Gastrocnemius medialis (tissue), 4 donors: ENCODE data around the gene FKBP5. TPM values are rescaled to one million over a fixed set of nuclear protein-coding genes. Genes with fewer than 3 reads are reported as not detected.
A peak's percentile ranks its signal among the peaks of the same experiment; 100 is the strongest.

Experiments
- ATAC-seq, 2 donors: fragments of 150-250 bp; one replicate each; pipeline ENCODE4 v1.9.1; 2016
- DNase-seq, 2 donors: peaks; one replicate each; pipeline ENCODE4 v3.0.0-alpha.2; 2019
- H3K27ac ChIP-seq, 4 donors: fragments of 200-600 bp; sonication (generic); 1 replicate in 1 of 4; 2 replicates in 3 of 4; pipeline ENCODE4 v1.5.1; 2016 to 2018; ENCODE audit warnings: mild to moderate bottlenecking in 2 of 4, moderate library complexity in 1 of 4
- H3K27me3 ChIP-seq, 3 donors: fragments of 200-600 bp; sonication (generic) in 2 of 3; 1 replicate in 1 of 3; 2 replicates in 2 of 3; pipeline versions ENCODE4 v1.5.1 to v1.6.0; 2016 to 2019; ENCODE audit warnings: mild to moderate bottlenecking in 1 of 3, moderate library complexity in 1 of 3
- H3K36me3 ChIP-seq, 2 donors: fragments of 200-600 bp; sonication (generic) in 1 of 2; one replicate each; pipeline ENCODE4 v1.5.1; 2017 to 2018
- H3K4me1 ChIP-seq, 2 donors: fragments of 200-600 bp; sonication (generic) in 1 of 2; one replicate each; pipeline ENCODE4 v1.5.1; 2016 to 2017; ENCODE audit warnings: mild to moderate bottlenecking in 2 of 2
- H3K4me3 ChIP-seq, 4 donors: fragments of 200-600 bp; sonication (generic) in 3 of 4; 1 replicate in 1 of 4; 2 replicates in 3 of 4; pipeline ENCODE4 v1.5.1; 2016 to 2019; ENCODE audit warnings: mild to moderate bottlenecking in 2 of 4
- H3K9me3 ChIP-seq, 3 donors: fragments of 200-600 bp; sonication (generic) in 2 of 3; 1 replicate in 1 of 3; 2 replicates in 2 of 3; pipeline ENCODE4 v1.5.1; 2016 to 2019
- CTCF ChIP-seq, 5 experiments: fragments of 450-650 bp in 3 of 5; fragments of 200-600 bp in 2 of 5; sonication (generic) in 2 of 5; IDR thresholded peaks in 4 of 5; conservative IDR thresholded peaks in 1 of 5; 1 replicate in 4 of 5; 2 replicates in 1 of 5; pipeline ENCODE4 v1.5.1; 2016 to 2019; ENCODE audit warnings: antibody characterized with exemption in 5 of 5, mild to moderate bottlenecking in 3 of 5, moderate library complexity in 3 of 5
- POLR2A ChIP-seq, 2 donors: fragments of 450-650 bp; IDR thresholded peaks; one replicate each; pipeline ENCODE4 v1.6.1; 2017; ENCODE audit warnings: antibody characterized with exemption in 2 of 2, mild to moderate bottlenecking in 2 of 2, moderate library complexity in 2 of 2
- in situ Hi-C, 4 donors: fragments of 200-750 bp; cut with MboI; loops; one replicate each; pipeline versions ENCODE4 v1.15.0 to v1.8.0; 2017; ENCODE audit warnings: low sequenced_read_pairs in 4 of 4
- intact Hi-C: fragments of 100-400 bp; cut with DNase I; formaldehyde crosslinking; loops from one replicate; pipeline ENCODE4 v1.15.1; 2023; ENCODE audit warnings: low total_unique reads
- total RNA-seq, 4 donors: library from RNA; depleted of rRNA; stranded (reverse); fragments of >200 nt; gene quantifications; one replicate each; pipeline versions ENCODE4 v1.1.0 to v1.2.3, GENCODE V29; 2016

The FKBP5 gene
- total RNA-seq, 4 donors from 2014 or later: 665 to 1,753 (median 1,205) TPM

GRCh38 chr6:35585658-35586057 lies 103.1 kb downstream of the FKBP5 start:
- Histone ChIP-seq H3K36me3 (peaks cover 0 to 93% of the 10 kb centered on the region in 2 donors), H3K27ac (peak overlapping the region; percentile 89 to 99 (median 92)), H3K4me1 (peaks cover 68 to 86% of the 10 kb centered on the region in 2 donors), H3K27me3 (no peaks in the 10 kb centered on the region), H3K4me3 (no peak overlapping the region), H3K9me3 (no peaks in the 10 kb centered on the region)
- intact Hi-C loops: loop anchor here (2.0 kb wide), 1 partner anchor 147 kb away; no protein-coding TSS in a partner anchor
- in situ Hi-C loops: loop anchor here in 1 of 4 donors (10.0 kb wide), 1 partner anchor 149 kb away; the partner anchor contains the start of gene ARMC12
- TF ChIP-seq CTCF (IDR thresholded peaks at IDR 0.05 in 4 of 5, conservative IDR thresholded peaks at IDR 0.05 in 1 of 5) (no peak), POLR2A (IDR thresholded peaks at IDR 0.05) (no peak)
- ATAC-seq: no peak
- no peak for DNase-seq

- DNase-seq: peak in 1 of 2 donors; percentile 60
- Histone ChIP-seq H3K27ac (peak overlapping the region; percentile 89 to 99 (median 92)), H3K27me3 (no peaks in the 10 kb centered on the region), H3K4me1 (peaks cover 52 to 71% of the 10 kb centered on the region in 2 donors), H3K4me3 (no peak overlapping the region), H3K36me3 (peaks cover 0 to 95% of the 10 kb centered on the region in 2 donors), H3K9me3 (no peaks in the 10 kb centered on the region)
- in situ Hi-C loops (loop anchor here in 2 of 4 donors (5.0 to 10.0 kb wide), 2 partner anchors 151 to 153 kb away; partner anchors contain the start of gene ARMC12 (in 2 of the 2)), intact Hi-C loops (loop anchor here (5.0 kb wide), 1 partner anchor 38 kb away; no protein-coding TSS in a partner anchor)
- TF ChIP-seq POLR2A (IDR thresholded peaks at IDR 0.05) (no peak), CTCF (IDR thresholded peaks at IDR 0.05 in 4 of 5, conservative IDR thresholded peaks at IDR 0.05 in 1 of 5) (peak; percentile 56 to 78 (median 70))
- ATAC-seq: peak; percentile 24 to 37
Observed at GRCh38 chr6:35583893-35584688, 104.6 kb downstream of the FKBP5 start.

GRCh38 chr6:35582315-35582714 lies 106.4 kb downstream of the FKBP5 start:
- in situ Hi-C loops (loop anchor here in 2 of 4 donors (5.0 to 10.0 kb wide), 2 partner anchors 152 to 155 kb away; partner anchors contain the start of gene ARMC12 (in 2 of the 2)), intact Hi-C loops (loop anchor here (5.0 kb wide), 1 partner anchor 40 kb away; no protein-coding TSS in a partner anchor)
- Histone ChIP-seq H3K36me3 (peaks cover 0 to 95% of the 10 kb centered on the region in 2 donors), H3K9me3 (no peaks in the 10 kb centered on the region), H3K4me3 (no peak overlapping the region), H3K27me3 (no peaks in the 10 kb centered on the region), H3K4me1 (peaks cover 41 to 56% of the 10 kb centered on the region in 2 donors), H3K27ac (peak overlapping the region; percentile 89 to 99 (median 92))
- ATAC-seq (no peak), DNase-seq (no peak)
- TF ChIP-seq CTCF (IDR thresholded peaks at IDR 0.05 in 4 of 5, conservative IDR thresholded peaks at IDR 0.05 in 1 of 5): no peak
- no peak for TF ChIP-seq POLR2A (IDR thresholded peaks at IDR 0.05)

GRCh38 chr6:35581633-35582032 lies 107.1 kb downstream of the FKBP5 start:
- in situ Hi-C loops: loop anchor here in 2 of 4 donors (5.0 to 10.0 kb wide), 2 partner anchors 153 to 156 kb away; partner anchors contain the start of gene ARMC12 (in 2 of the 2)
- intact Hi-C loops: loop anchor here (5.0 kb wide), 1 partner anchor 41 kb away; no protein-coding TSS in a partner anchor
- Histone ChIP-seq H3K4me3 (no peak overlapping the region), H3K36me3 (peaks cover 0 to 95% of the 10 kb centered on the region in 2 donors), H3K4me1 (peaks cover 34 to 56% of the 10 kb centered on the region in 2 donors), H3K9me3 (no peaks in the 10 kb centered on the region), H3K27me3 (no peaks in the 10 kb centered on the region), H3K27ac (peak overlapping the region; percentile 89 to 99 (median 92))
- no peak for TF ChIP-seq CTCF (IDR thresholded peaks at IDR 0.05 in 4 of 5, conservative IDR thresholded peaks at IDR 0.05 in 1 of 5)
- TF ChIP-seq POLR2A (IDR thresholded peaks at IDR 0.05): no peak
- ATAC-seq (peak in 1 of 2 donors; percentile 7), DNase-seq (no peak)
